ELR (cell line): Measurements from ENCODE around the gene BMF.

Experiments used
- DNase-seq: peaks from one replicate; pipeline ENCODE4 v3.0.0-alpha.2; 2015; ENCODE audit warnings: low read depth

BMF gene

GRCh38 chr15:40048211-40048792 is 60.4 kb downstream of the BMF start:
- no peak for DNase-seq

GRCh38 chr15:40047415-40048210 is 61.1 kb downstream of the BMF start:
- peak; percentile 92 for DNase-seq

GRCh38 chr15:40046721-40047414 is 61.8 kb downstream of the BMF start:
- peak; percentile 90 for DNase-seq

GRCh38 chr15:40045572-40046217 is 63.0 kb downstream of the BMF start:
- DNase-seq, result no peak

GRCh38 chr15:40044717-40045571 is 63.7 kb downstream of the BMF start:
- DNase-seq, result peak; percentile 88

- no peak for DNase-seq
Observed at GRCh38 chr15:40043927-40044716, 64.6 kb downstream of the BMF start.

- DNase-seq, result no peak
Observed at GRCh38 chr15:40042791-40043320, 65.8 kb downstream of the BMF start.

GRCh38 chr15:40040770-40041169 is 67.9 kb downstream of the BMF start:
- no peak for DNase-seq

GRCh38 chr15:40040293-40040635 is 68.4 kb downstream of the BMF start:
- no peak for DNase-seq

GRCh38 chr15:40038638-40039543 is 69.8 kb downstream of the BMF start, which contains the start of gene SRP14:
SRP14 (minus strand) TSS chr15:40039181; CDS start chr15:40039116, 65 bp downstream.
- DNase-seq, result peak; percentile 95

- peak; percentile 48 for DNase-seq
Observed at GRCh38 chr15:40038275-40038637, 70.4 kb downstream of the BMF start.
